SK-N-SH (cell line): ENCODE data around the gene ZNF664. TPM values are rescaled to one million over a fixed set of nuclear protein-coding genes. Genes with fewer than 3 reads are reported as not detected.

Experiments used
- CTCF ChIA-PET: fragments of 300-600, 350-600 bp; formaldehyde crosslinking; extraction: SDS; loops from one replicate; lab custom pipeline; 2021; lab: Yijun Ruan, JAX
- POLR2A ChIA-PET: fragments of 350-600 bp; sonication (Branson Sonifier 250); formaldehyde crosslinking; extraction: SDS; loops from one replicate; lab custom pipeline; 2020; ENCODE audit warnings: antibody characterized with exemption, inconsistent platforms; lab: Yijun Ruan, JAX
- DNase-seq: peaks from one replicate; pipeline ENCODE4 v3.0.0; 2012
- H2AFZ ChIP-seq: fragments of 200-600 bp; sonication (generic); 2 replicates; pipeline ENCODE4 v1.8.1; 2016; ENCODE audit warnings: antibody characterized with exemption, mild to moderate bottlenecking, low read depth
- H3F3A ChIP-seq: fragments of 200-600 bp; sonication (generic); replicated peaks from 2 replicates; pipeline ENCODE3; 2016; ENCODE audit warnings: antibody characterized with exemption, mild to moderate bottlenecking; ENCODE audit not compliant: insufficient read depth
- H3K27ac ChIP-seq, 2 experiments: fragments of 200-500 bp in 1 of 2; fragments of 200-600 bp in 1 of 2; sonication (Bioruptor generic) in 1 of 2; sonication (generic), shearing (Covaris generic) in 1 of 2; 2 replicates each; pipeline versions ENCODE4 v1.5.1 to v1.6.1; 2014 to 2016; ENCODE audit warnings: low read depth in 2 of 2, inconsistent platforms in 1 of 2, low read length in 1 of 2, mild to moderate bottlenecking in 1 of 2, mixed read lengths in 1 of 2
- H3K27me3 ChIP-seq: fragments of 200-600 bp; sonication (generic), shearing (Covaris generic); 2 replicates; pipeline ENCODE4 v1.6.1; 2016; ENCODE audit warnings: mixed run types; ENCODE audit not compliant: insufficient read depth
- H3K36me3 ChIP-seq, 2 experiments: fragments of 200-500 bp in 1 of 2; fragments of 200-600 bp in 1 of 2; sonication (Bioruptor generic) in 1 of 2; sonication (generic) in 1 of 2; replicated peaks in 1 of 2; 2 replicates each; pipeline versions ENCODE3 to v1.5.1; 2014 to 2016; ENCODE audit warnings: low read length in 1 of 2, mild to moderate bottlenecking in 1 of 2; ENCODE audit not compliant: insufficient read depth in 2 of 2, control insufficient read depth in 1 of 2
- H3K4me1 ChIP-seq, 2 experiments: fragments of 200-500 bp in 1 of 2; fragments of 200-600 bp in 1 of 2; sonication (Bioruptor generic) in 1 of 2; sonication (generic), shearing (Covaris generic) in 1 of 2; 2 replicates each; pipeline versions ENCODE4 v1.5.1 to v1.6.1; 2014 to 2016; ENCODE audit warnings: low read depth in 1 of 2, low read length in 1 of 2, mixed run types in 1 of 2; ENCODE audit not compliant: insufficient read depth in 2 of 2, control insufficient read depth in 1 of 2
- H3K4me2 ChIP-seq: fragments of 200-600 bp; sonication (generic), shearing (Covaris generic); 2 replicates; pipeline ENCODE4 v1.6.1; 2017; ENCODE audit warnings: mixed run types
- H3K4me3 ChIP-seq, 2 experiments: fragments of 200-500 bp in 1 of 2; fragments of 200-600 bp in 1 of 2; sonication (Bioruptor generic) in 1 of 2; sonication (generic), shearing (Covaris generic) in 1 of 2; 2 replicates each; pipeline versions ENCODE4 v1.5.1 to v1.8.1; 2014 to 2016; ENCODE audit warnings: low read depth in 2 of 2, inconsistent platforms in 1 of 2, low read length in 1 of 2, mild to moderate bottlenecking in 1 of 2, mixed read lengths in 1 of 2, moderate library complexity in 1 of 2
- H3K79me2 ChIP-seq: fragments of 200-600 bp; sonication (generic); 2 replicates; pipeline ENCODE4 v1.8.1; 2017; ENCODE audit warnings: mild to moderate bottlenecking; ENCODE audit not compliant: insufficient read depth
- H3K9ac ChIP-seq: fragments of 200-600 bp; sonication (generic); 2 replicates; pipeline ENCODE4 v1.6.1; 2017; ENCODE audit warnings: mixed run types
- H3K9me2 ChIP-seq: fragments of 200-600 bp; sonication (generic); 2 replicates; pipeline ENCODE4 v1.6.1; 2017; ENCODE audit warnings: mixed run types
- H3K9me3 ChIP-seq: fragments of 200-600 bp; sonication (generic); 2 replicates; pipeline ENCODE4 v1.6.1; 2017; ENCODE audit warnings: mixed run types, mild to moderate bottlenecking, moderate library complexity
- H4K20me1 ChIP-seq: fragments of 200-600 bp; sonication (generic); 2 replicates; pipeline ENCODE4 v1.6.1; 2017; ENCODE audit warnings: mild to moderate bottlenecking, mixed run types; ENCODE audit not compliant: insufficient read depth
- CTCF ChIP-seq: fragments of 200-600 bp; sonication (generic); IDR thresholded peaks from 2 replicates; pipeline ENCODE4 v1.6.1; 2017; ENCODE audit warnings: antibody characterized with exemption, mild to moderate bottlenecking, moderate library complexity
- ELF1 ChIP-seq: IDR thresholded peaks from 2 replicates; pipeline ENCODE4 v1.4.0; 2012
- EZH2phosphoT487 ChIP-seq: fragments of 200-600 bp; sonication (generic); IDR thresholded peaks from 2 replicates; pipeline ENCODE4 v1.6.1; 2017; ENCODE audit warnings: low read depth, mixed run types, mild to moderate bottlenecking, antibody characterized with exemption, moderate library complexity, borderline replicate concordance
- FOSL2 ChIP-seq: IDR thresholded peaks from 2 replicates; pipeline ENCODE4 v1.4.0; 2012; ENCODE audit warnings: low read depth, mild to moderate bottlenecking, moderate library complexity, borderline replicate concordance
- GABPA ChIP-seq: IDR thresholded peaks from 2 replicates; pipeline ENCODE4 v1.4.0; 2012; ENCODE audit warnings: low read depth, mild to moderate bottlenecking
- MXI1 ChIP-seq: IDR thresholded peaks from 2 replicates; pipeline ENCODE4 v1.6.1; 2012; ENCODE audit warnings: mild to moderate bottlenecking, low read depth, low read length, improper control_type of control experiment
- NFIC ChIP-seq: IDR thresholded peaks from 2 replicates; pipeline ENCODE4 v1.4.0; 2012; ENCODE audit warnings: borderline replicate concordance
- NRF1 ChIP-seq: IDR thresholded peaks from 2 replicates; pipeline ENCODE4 v1.6.1; 2012; ENCODE audit warnings: low read depth, mild to moderate bottlenecking, low read length
- PBX3 ChIP-seq: IDR thresholded peaks from 2 replicates; pipeline ENCODE4; 2012
- RFX5 ChIP-seq: IDR thresholded peaks from 2 replicates; pipeline ENCODE4 v1.6.1; 2012; ENCODE audit warnings: mild to moderate bottlenecking, improper control_type of control experiment, low read length
- RXRA ChIP-seq: IDR thresholded peaks from 2 replicates; pipeline ENCODE4 v1.4.0; 2012; ENCODE audit warnings: low read depth, mild to moderate bottlenecking, borderline replicate concordance
- SMC3 ChIP-seq: IDR thresholded peaks from 2 replicates; pipeline ENCODE4 v1.6.1; 2012; ENCODE audit warnings: low read depth, low read length, improper control_type of control experiment
- TEAD4 ChIP-seq: IDR thresholded peaks from 2 replicates; pipeline ENCODE4 v1.4.0; 2012; ENCODE audit warnings: mild to moderate bottlenecking, borderline replicate concordance; ENCODE audit not compliant: insufficient read depth
- USF1 ChIP-seq: IDR thresholded peaks from 2 replicates; pipeline ENCODE4 v1.4.0; 2012; ENCODE audit warnings: low read depth, borderline replicate concordance
- YY1 ChIP-seq: IDR thresholded peaks from 2 replicates; pipeline ENCODE4 v1.4.0; 2012; ENCODE audit warnings: low read depth, mild to moderate bottlenecking
- WGBS: methylation state at CpG from one replicate; pipeline ENCODE4 v1.1.6; 2017; ENCODE audit warnings: low lambda C conversion rate; 5-methylcytosine and 5-hydroxymethylcytosine counted together
- polyA plus RNA-seq, 3 experiments: library from polyadenylated mRNA; depleted of rRNA; stranded (reverse); fragments of >200 nt; gene quantifications; 2 replicates each; pipeline ENCODE4 v1.2.3, GENCODE V29; 2012
- TF ChIP-seq, protein P1 (sequence below): IDR thresholded peaks from 2 replicates; pipeline ENCODE4 v1.4.0; 2012; ENCODE audit warnings: low read depth
- TF ChIP-seq, protein P2 (sequence below): fragments of 150-350 bp; IDR thresholded peaks from 2 replicates; pipeline ENCODE4 v1.6.1; 2017; ENCODE audit warnings: antibody characterized with exemption, low read length, low read depth, borderline replicate concordance

ZNF664 gene
- polyA plus RNA-seq, 1 of the 3 experiments (the other 2 are of a cell fraction), result 34.9 TPM

DNA sequence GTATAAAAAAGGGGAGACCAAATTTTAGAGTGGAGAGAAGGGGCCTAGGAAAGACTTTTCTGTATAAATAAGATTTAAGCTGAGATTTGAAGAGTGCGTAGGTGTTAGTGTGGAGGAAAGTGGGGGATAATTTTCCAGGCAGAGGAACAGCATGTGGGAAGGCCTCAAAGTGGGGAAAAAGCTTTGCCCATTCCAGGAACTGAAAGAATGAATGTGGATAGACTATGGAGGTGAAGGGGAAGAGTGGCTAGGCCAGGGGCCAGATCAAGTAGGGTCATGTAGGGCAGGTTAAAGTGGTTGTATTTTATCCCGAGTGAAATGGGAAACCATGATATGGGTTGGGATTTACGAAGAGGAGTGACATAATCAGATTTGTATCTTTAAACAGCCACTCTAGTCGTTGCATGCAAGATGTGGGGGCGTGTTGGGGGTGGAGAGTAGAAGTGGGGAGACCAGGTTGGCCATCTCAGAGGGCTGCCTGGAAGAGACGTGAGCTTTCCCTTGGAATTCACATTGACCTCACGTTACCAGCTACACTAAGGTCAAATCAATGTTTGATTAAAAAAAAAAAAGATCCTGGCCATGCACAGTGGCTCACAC is 3.3 kb downstream of the ZNF664 start:
- Histone ChIP-seq H2AFZ (no peak overlapping the region), H3F3A (peaks cover 11% of the 10 kb centered on the region), H3K27ac (no peak overlapping the region), H3K9me2 (no peaks in the 10 kb centered on the region), H3K36me3 (peaks cover 38 to 53% of the 10 kb centered on the region in 2 experiments), H3K9me3 (no peaks in the 10 kb centered on the region), H3K4me1 (peaks cover 7% of the 10 kb centered on the region in 2 experiments; a peak in 3 of 4 replicates), H3K4me3 (no peak overlapping the region), H3K79me2 (peaks cover 81% of the 10 kb centered on the region), H3K27me3 (no peaks in the 10 kb centered on the region), H3K9ac (no peak overlapping the region), H4K20me1 (peaks cover 10% of the 10 kb centered on the region), H3K4me2 (no peak overlapping the region)
- 98% methylated on average over 7 of the region's 7 CpGs for WGBS
- TF ChIP-seq GABPA, result no peak
- no peak for TF ChIP-seq CTCF
- TF ChIP-seq SMC3, result no peak
- TF ChIP-seq, protein P1, sequence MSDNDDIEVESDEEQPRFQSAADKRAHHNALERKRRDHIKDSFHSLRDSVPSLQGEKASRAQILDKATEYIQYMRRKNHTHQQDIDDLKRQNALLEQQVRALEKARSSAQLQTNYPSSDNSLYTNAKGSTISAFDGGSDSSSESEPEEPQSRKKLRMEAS, result no peak
- no peak for TF ChIP-seq TEAD4
- no peak for TF ChIP-seq PBX3
- no peak for TF ChIP-seq RFX5
- TF ChIP-seq USF1, result no peak
- no peak for TF ChIP-seq YY1
- no peak for TF ChIP-seq NFIC
- no peak for TF ChIP-seq RXRA
- no peak for TF ChIP-seq FOSL2
- no peak for TF ChIP-seq NRF1
- no peak for TF ChIP-seq MXI1
- no peak for TF ChIP-seq EZH2phosphoT487
- TF ChIP-seq ELF1, result no peak
- TF ChIP-seq, protein P2, sequence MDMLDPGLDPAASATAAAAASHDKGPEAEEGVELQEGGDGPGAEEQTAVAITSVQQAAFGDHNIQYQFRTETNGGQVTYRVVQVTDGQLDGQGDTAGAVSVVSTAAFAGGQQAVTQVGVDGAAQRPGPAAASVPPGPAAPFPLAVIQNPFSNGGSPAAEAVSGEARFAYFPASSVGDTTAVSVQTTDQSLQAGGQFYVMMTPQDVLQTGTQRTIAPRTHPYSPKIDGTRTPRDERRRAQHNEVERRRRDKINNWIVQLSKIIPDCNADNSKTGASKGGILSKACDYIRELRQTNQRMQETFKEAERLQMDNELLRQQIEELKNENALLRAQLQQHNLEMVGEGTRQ, result no peak
- POLR2A ChIA-PET, result interaction anchor here (0.5 kb wide), 1 partner anchor 1847 kb away, joined by 3 read pairs; no protein-coding TSS in a partner anchor
- CTCF ChIA-PET, result interaction anchor here (0.7 to 1.8 kb wide), 4 partner anchors 12 to 56 kb away, joined by 3 to 4 read pairs (median 4); no protein-coding TSS in a partner anchor
- no peak for DNase-seq
